Measurements from ENCODE around the gene COTL1.
A peak's percentile ranks its signal among the peaks of the same experiment; 100 is the strongest.

The COTL1 gene

DNA sequence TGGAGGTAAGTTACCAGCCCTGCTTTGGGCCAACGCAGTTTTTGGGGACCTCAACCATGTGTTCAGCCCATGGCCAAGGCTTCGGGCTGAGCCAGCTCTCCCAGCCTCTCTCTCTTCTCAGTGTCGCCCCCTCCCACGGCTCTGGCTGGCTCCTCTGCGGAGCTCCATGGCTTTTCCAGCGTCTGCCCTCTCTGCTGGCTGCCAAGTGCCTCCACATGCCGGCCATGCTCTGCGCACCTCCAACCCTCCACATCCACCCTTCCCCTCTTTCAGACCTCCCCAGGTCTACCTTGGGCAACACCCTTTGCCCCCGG lies 23.2 kb downstream of the COTL1 start:
- DNase-seq: no peak

DNA sequence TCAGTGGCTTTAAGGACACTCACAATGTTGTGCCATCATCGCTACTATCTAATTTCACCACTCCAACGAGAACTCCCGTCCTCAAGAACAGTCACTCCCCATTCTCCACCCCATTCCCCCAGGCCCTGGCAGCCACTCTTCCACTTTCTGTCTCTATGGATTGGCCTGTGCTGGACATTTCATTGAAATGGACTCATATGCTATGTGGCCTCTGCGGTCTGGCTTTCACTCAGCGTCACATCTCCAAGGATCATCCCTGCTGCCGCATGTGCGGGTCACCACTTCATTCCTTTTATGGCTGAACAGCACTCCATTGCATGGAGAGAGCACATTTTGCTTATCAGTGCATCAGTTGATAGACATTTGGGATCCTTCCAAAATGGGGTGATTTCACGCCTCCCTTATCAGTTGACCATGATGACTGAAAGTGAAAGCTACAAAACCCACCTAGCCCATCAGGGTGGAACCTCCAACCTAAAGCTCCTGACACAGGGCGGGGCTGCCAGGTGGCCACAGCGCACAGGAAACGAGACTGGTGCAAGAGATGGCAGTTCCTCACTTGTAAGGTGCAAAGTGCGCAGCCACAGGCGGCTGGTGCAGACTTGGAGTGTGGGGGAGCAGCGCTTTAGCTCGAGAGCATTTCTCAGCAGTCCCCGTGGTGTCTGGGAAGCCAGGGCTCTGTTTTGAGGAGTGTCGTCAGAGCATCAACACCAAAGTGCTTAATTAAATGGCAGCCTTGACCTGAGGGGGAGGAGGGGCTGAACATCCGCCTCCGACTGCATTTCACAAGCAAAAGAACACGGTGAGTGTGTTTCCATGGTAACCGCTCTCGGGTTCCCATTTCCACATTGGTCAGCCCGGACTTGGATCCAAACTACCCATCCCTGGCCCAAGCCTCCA lies 23.8 kb downstream of the COTL1 start:
- peak; percentile 47 for DNase-seq

DNA sequence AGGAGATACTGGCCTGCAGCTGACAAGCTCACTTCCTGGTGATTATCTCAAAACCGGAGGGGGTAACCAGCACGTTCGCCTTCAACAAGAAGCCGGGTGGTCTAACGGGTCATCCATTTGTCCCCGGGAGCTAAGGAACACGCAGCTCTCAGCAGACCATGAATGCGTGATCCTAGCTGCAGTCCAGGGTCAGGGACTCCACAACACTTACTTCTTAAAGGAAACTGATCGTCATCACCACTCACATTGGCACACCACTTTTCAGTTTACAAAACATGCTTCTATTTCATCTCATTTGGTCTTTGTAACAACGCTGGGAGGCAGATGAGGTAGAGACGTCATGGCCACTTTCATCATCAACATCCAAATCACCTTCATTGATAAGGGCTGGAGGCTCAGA lies 25.2 kb downstream of the COTL1 start:
- DNase-seq: no peak

DNA sequence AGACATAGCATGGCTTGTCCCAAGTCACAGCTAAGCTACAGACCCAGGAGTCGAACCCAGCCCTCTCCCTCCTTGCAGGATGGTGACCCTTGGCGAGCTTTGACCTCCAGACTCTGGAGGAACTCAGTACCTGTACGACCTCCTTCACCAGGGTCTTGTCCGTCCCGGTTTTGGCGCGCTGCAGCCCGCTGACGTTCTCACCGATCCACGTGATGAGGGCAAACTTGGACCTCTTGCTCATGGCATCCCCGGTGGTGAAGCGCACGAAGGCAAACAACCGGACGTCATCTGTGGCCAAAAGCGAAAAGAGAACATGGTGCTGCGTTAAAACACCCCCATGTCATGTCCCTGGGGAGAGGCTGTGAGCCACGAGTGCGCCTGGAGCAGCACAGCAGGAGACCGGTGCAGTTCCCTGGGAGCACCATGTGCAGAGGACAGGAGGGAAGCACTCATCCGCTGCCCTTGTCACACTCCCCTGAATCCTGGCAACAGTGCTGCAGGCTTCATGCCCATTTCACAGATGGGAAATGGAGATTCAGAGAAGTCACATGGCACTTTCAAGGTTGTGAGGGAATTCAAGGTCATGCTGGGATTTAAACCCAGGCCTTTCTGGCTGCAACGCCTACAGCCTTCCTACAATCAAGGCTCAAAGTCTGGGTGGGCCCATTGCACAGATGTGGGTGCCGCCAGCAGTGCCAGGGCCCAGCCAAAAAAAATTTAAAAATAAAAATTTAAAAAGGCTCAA lies 27.7 kb downstream of the COTL1 start:
- no peak for DNase-seq

GRCh38 chr16:84588991-84589390 lies 28.9 kb downstream of the COTL1 start:
- DNase-seq: no peak

DNA sequence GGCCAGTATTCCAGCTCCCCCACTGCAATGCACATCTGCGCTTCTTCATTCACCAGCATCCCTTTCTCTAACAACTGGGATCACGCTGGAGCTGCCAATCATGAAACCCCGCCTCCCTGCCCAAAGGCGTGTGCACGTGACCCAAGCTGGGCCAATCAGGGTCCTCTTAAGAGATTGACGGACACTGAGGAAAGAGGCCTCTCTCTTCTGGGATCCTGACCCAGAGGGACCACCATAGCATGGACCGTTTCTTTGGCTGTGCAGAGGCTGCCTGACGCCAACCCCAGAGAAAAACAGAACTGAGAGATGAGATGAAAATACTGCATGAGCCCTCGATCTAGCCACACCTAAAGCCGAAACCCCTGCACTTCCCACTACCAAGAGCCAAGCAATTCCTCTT lies 32.0 kb downstream of the COTL1 start:
- DNase-seq: peak; percentile 61

DNA sequence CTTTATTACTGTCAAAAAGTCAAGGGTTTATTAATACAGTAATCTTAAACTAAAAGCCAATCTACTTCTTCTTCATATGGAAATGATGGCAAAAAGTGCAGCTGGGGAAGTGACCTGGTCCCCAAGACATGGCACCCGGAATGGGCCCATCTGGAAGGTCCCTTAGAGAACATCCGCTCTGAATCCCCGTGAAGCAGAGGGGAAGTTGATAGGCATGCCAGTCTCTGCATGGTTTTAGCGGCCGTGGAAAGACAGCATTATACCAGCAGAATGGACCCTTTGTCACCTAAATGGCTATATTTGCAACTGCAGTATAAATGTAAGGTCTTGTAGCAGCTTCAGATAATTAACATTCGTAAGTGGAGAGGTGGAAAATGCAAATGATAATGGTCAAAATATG lies 32.4 kb downstream of the COTL1 start:
- DNase-seq: no peak

DNA sequence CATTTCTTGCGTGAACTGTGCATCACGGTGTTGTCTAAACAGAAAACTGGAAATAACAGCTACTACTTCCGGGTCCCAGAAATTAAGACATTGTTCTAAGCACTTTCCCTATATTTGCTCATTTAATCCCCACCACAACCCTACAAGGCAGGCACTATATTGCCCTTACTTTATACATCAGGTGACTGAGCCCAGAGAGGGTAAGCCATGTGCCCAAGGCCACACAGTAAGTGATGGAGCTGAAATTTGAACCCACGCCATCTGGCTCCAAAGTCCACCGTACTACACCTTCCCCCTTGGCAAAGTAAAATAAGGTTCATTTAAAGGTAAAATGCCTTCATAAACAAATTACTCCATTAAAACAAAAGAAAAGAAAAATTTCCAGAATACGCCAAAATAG lies 33.2 kb downstream of the COTL1 start:
- no peak for DNase-seq

DNA sequence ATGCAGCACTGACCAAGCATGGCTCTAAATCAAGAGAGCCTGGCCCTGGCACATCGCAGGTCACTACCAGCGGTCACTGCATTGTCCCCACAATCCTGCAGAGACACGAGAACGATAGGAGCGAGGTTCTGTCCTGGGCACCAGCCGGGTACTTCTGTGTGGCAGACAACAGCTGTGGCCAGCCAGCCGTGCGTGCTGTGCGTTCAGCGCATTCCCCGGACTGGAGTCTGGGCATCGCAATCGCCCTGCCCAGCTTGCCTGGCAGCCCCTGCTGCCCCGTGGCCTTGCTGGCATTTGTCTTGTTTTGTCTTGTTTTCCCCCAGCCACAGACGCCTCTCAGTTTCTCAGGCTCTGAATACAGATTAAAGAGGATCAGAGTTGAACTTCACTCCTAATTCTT lies 33.9 kb downstream of the COTL1 start:
- no peak for DNase-seq

- no peak for DNase-seq
These were observed 34.8 kb downstream of the COTL1 start for GRCh38 chr16:84582958-84583516.

DNA sequence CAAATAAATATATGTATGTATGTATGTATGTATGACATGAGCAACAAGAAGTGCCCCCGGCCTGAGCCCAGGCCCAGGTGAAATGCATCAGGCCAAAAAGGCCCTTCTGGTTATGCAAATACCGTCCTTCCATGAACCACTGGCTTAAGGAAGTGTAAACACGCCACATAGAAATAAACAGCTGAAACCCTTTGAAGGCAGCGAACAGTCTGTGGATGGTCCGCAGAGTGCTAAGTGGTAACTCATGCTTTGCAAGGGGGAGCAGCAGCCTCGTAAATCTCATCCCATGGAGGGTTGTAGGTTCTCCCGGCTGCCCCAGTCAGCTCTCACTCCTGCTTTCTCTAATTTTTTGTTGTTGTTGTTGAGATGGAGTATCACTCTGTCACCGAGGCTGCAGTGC lies 36.7 kb downstream of the COTL1 start:
- DNase-seq: no peak

GRCh38 chr16:84579936-84580335 lies 37.9 kb downstream of the COTL1 start:
- DNase-seq: no peak

DNA sequence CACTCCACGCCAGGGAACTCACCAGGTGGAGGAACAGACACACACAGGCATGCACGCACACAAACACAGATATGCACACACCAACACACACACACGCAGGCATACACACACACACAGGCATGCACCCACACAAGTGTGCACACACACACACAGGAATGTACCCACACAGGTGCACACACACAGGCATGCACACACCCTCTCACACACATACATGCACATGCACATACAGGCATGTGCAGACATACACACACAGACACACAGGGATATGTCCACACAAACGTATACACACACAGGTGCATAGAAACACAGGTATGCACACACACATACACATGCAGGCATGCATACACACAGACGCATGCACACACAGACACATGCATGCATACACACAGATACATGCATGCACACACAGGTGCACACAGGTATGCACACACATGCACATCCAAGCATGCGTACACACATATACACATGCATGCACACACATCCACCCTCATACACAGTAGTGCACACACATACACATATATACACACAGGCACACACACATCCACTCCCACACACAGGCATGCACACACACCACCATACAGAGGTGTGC lies 39.2 kb downstream of the COTL1 start:
- DNase-seq: no peak

DNA sequence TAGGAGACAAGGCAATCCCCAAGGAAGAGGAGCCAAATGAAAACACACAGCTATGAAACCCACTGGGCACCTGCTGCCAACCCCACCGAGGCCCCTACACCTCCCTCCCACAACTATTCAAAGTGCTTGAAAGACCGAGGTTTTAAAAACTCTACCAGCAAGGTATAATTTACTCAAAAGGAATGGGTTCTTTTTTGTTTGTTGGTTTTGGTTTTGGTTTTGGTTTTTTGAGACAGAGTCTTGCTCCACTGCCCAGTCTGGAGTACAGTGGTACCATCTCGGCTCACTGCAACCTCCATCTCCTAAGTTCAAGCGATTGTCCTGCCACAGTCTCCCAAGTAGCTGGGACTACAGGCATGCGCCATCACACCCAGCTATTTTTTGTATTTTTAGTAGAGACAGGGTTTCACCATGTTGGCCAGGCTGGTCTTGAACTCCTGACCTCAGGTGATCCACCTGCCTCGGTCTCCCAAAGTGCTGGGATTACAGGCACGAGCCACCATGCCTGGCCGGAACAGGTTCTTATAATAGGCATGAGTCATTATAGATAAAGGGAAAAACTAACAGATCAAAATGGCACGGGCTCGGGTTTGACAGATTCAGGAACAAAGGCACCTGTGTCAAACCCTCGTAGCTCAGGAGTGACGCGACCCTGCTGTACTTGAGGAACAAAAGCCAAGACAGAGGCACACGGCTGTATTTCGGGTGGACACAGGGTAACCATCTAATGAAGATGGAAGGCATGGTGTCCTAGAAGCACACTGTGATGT lies 40.7 kb downstream of the COTL1 start:
- no peak for DNase-seq

- no peak for DNase-seq
These were observed 42.0 kb downstream of the COTL1 start for GRCh38 chr16:84575914-84576313.

DNA sequence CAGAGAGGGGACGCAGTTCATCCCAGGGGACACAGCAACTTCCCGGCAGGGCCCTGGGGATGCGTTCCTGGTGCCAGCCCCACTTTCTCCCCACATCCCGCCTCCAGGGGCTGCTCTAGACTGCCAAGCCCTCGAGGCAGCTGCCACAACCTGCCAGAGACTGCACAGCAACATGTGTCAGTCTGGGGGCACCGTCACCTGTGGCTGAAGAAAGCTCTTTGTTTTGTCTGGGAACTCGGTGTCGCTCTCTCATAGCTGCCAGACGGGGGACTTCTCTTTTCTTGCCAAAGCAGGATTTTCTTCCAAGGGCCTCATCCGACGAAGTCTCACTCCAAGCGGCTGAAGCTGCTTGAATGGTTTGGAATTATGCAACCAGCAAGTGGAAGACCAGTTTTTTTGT lies 43.7 kb downstream of the COTL1 start:
- no peak for DNase-seq

GRCh38 chr16:84572096-84572495 lies 45.8 kb downstream of the COTL1 start:
- DNase-seq: no peak

DNA sequence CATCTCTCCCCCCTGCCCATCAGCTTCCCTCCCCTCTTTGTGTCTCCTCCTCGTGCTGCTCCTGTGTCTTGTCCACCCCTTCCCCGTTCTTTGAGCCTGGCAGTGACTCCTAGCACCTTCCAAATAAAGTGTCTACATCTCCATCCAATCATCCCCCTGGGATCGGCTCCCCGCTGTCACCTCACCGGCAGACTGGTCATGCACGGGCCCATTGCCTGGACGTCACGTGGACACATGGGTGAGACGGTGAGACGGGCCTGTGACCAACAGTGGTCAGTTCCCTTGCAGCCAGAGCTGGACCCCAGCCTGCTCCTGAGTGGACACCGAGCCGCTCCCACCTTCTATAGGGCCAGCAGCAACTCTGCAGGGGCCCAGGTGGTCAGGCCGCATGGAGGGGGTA lies 46.4 kb downstream of the COTL1 start:
- DNase-seq: no peak

GRCh38 chr16:84570739-84571403 lies 47.0 kb downstream of the COTL1 start:
- DNase-seq: no peak

DNA sequence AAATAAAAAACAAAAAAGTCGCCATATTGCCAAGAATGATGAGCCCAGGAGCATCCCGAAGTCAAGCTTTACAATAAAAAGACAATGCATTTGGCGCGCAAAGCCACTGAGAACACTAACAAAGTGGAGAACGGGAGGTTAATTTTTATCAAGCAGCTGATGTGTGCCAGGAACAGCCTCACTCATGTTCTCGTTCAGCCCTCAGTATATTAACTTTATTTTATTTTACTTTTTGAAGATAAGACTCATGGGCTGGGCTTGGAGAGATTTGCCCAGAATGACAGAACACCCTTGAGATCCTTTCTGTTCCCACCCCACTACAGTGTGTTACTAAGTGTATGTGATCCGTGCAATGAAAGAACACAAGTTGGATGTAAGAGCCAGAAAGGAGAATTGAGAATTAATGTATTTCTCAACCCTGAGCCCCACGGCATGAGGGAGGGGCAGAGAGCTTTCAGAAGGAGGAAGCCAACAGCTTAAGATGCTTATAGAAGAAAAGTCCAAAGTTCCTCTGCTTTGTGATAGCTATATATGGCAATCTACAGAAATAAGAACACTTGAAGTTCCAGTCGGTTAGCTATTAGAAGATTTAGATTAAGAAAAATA lies 48.4 kb downstream of the COTL1 start:
- peak; percentile 98 for DNase-seq

GRCh38 chr16:84568066-84568465 lies 49.8 kb downstream of the COTL1 start:
- DNase-seq: peak; percentile 55
